Suprapubic skin (tissue), 4 donors: ENCODE results near the gene LGALS4. TPM values are rescaled to one million over a fixed set of nuclear protein-coding genes. Genes with fewer than 3 reads are reported as not detected.
"Not testable (repeated sequence)": the region's sequence is repeated elsewhere in the genome, so short reads cannot be mapped to it uniquely, and the experiment has no call there.

Experiments used
- DNase-seq, 2 donors: peaks; one replicate each; pipeline ENCODE4 v3.0.0-alpha.2; 2019; ENCODE audit warnings: low spot score in 2 of 2
- H3K27ac ChIP-seq: fragments of 200-600 bp; sonication (generic); one replicate; pipeline ENCODE4 v1.5.1; 2019
- H3K27me3 ChIP-seq: fragments of 200-600 bp; sonication (generic); one replicate; pipeline ENCODE4 v1.5.1; 2019
- H3K36me3 ChIP-seq: fragments of 200-600 bp; sonication (generic); one replicate; pipeline ENCODE4 v1.5.1; 2019
- H3K4me1 ChIP-seq: fragments of 200-600 bp; sonication (generic); one replicate; pipeline ENCODE4 v1.5.1; 2019
- H3K4me3 ChIP-seq: fragments of 200-600 bp; sonication (generic); one replicate; pipeline ENCODE4 v1.5.1; 2019; ENCODE audit warnings: mild to moderate bottlenecking
- H3K9me3 ChIP-seq: fragments of 200-600 bp; sonication (generic); one replicate; pipeline ENCODE4 v1.5.1; 2019
- CTCF ChIP-seq, 2 donors: fragments of 200-600 bp in 1 of 2; fragments of 450-650 bp in 1 of 2; sonication (generic) in 1 of 2; IDR thresholded peaks; one replicate each; pipeline ENCODE4 v1.5.1; 2016 to 2019; ENCODE audit warnings: antibody characterized with exemption in 2 of 2, mild to moderate bottlenecking in 1 of 2, moderate library complexity in 1 of 2
- EP300 ChIP-seq: sonication (generic); formaldehyde crosslinking; IDR thresholded peaks from one replicate; pipeline ENCODE4 v1.6.1; 2017; ENCODE audit warnings: antibody characterized with exemption
- POLR2A ChIP-seq, 2 donors: fragments of 450-650 bp; IDR thresholded peaks; one replicate each; pipeline ENCODE4 v1.6.1; 2017; ENCODE audit warnings: antibody characterized with exemption in 2 of 2, mild to moderate bottlenecking in 2 of 2, moderate library complexity in 2 of 2
- POLR2AphosphoS5 ChIP-seq, 3 donors: sonication (generic); formaldehyde crosslinking; IDR thresholded peaks; one replicate each; pipeline ENCODE4 v1.6.1; 2017; ENCODE audit warnings: antibody characterized with exemption in 3 of 3
- WGBS: methylation state at CpG from one replicate; pipeline ENCODE4 v1.1.5; 2018; 5-methylcytosine and 5-hydroxymethylcytosine counted together
- total RNA-seq, 4 donors: library from RNA; depleted of rRNA; stranded (reverse); fragments of >200 nt; gene quantifications; one replicate each; pipeline ENCODE4 v1.1.0, GENCODE V29; 2016

Gene LGALS4
- total RNA-seq, 4 donors from 2014 or later, result 0.39 to 8.2 (median 1.6) TPM

GRCh38 chr19:38801359-38802095 is 11.2 kb downstream of the LGALS4 start:
- TF ChIP-seq POLR2AphosphoS5 (IDR thresholded peaks at IDR 0.05) (no peak), CTCF (IDR thresholded peaks at IDR 0.05) (no peak), POLR2A (IDR thresholded peaks at IDR 0.05) (no peak), EP300 (no peak)

GRCh38 chr19:38800577-38801347 is 12.0 kb downstream of the LGALS4 start:
- no peaks in the 10 kb centered on the region for H3K9me3 ChIP-seq
- no peak overlapping the region for H3K4me3 ChIP-seq
- H3K4me1 ChIP-seq, result peaks cover 8% of the 10 kb centered on the region
- WGBS, result 92% methylated on average over 5 of the region's 5 CpGs
- H3K36me3 ChIP-seq, result no peaks in the 10 kb centered on the region
- TF ChIP-seq EP300 (no peak), POLR2A (IDR thresholded peaks at IDR 0.05) (no peak), CTCF (IDR thresholded peaks at IDR 0.05) (no peak), POLR2AphosphoS5 (IDR thresholded peaks at IDR 0.05) (no peak)
- H3K27me3 ChIP-seq, result no peaks in the 10 kb centered on the region
- DNase-seq, result no peak
- no peak overlapping the region for H3K27ac ChIP-seq

More at GRCh38 chr19:38801359-38802095, 11.2 kb downstream of the LGALS4 start:
- Histone ChIP-seq H3K4me1 (peaks cover 8% of the 10 kb centered on the region), H3K36me3 (no peaks in the 10 kb centered on the region), H3K9me3 (no peaks in the 10 kb centered on the region), H3K27me3 (no peaks in the 10 kb centered on the region), H3K4me3 (no peak overlapping the region), H3K27ac (no peak overlapping the region)
- no peak for DNase-seq
- WGBS, result 95% methylated on average over 12 of the region's 12 CpGs

GRCh38 chr19:38799104-38799503 is 13.6 kb downstream of the LGALS4 start:
- Histone ChIP-seq H3K4me3 (no peak overlapping the region), H3K36me3 (no peaks in the 10 kb centered on the region), H3K4me1 (peaks cover 8% of the 10 kb centered on the region), H3K9me3 (no peaks in the 10 kb centered on the region), H3K27me3 (no peaks in the 10 kb centered on the region), H3K27ac (no peak overlapping the region)
- 89% methylated on average over 10 of the region's 10 CpGs for WGBS
- DNase-seq, result no peak
- TF ChIP-seq CTCF (IDR thresholded peaks at IDR 0.05), result no peak
- TF ChIP-seq POLR2AphosphoS5 (IDR thresholded peaks at IDR 0.05), result no peak
- no peak for TF ChIP-seq EP300
- no peak for TF ChIP-seq POLR2A (IDR thresholded peaks at IDR 0.05)

- not testable (repeated sequence) for H3K9me3 ChIP-seq, H3K27ac ChIP-seq, DNase-seq, H3K36me3 ChIP-seq, H3K4me3 ChIP-seq, H3K27me3 ChIP-seq
- no CpG with 5 or more reads among the region's 33 CpGs for WGBS
- peaks cover 17% of the 10 kb centered on the region for H3K4me1 ChIP-seq
Observed at GRCh38 chr19:38797781-38798180, 15.0 kb downstream of the LGALS4 start.

- H3K27ac ChIP-seq, result no peak overlapping the region
- H3K9me3 ChIP-seq, result no peaks in the 10 kb centered on the region
- no peak for DNase-seq
- H3K4me1 ChIP-seq, result peaks cover 24% of the 10 kb centered on the region
- H3K27me3 ChIP-seq, result no peaks in the 10 kb centered on the region
- 80% methylated on average over 2 of the region's 2 CpGs for WGBS
- no peaks in the 10 kb centered on the region for H3K36me3 ChIP-seq
- TF ChIP-seq CTCF (IDR thresholded peaks at IDR 0.05), result no peak
- TF ChIP-seq POLR2AphosphoS5 (IDR thresholded peaks at IDR 0.05), result no peak
- TF ChIP-seq POLR2A (IDR thresholded peaks at IDR 0.05), result no peak
- TF ChIP-seq EP300, result no peak
- no peak overlapping the region for H3K4me3 ChIP-seq
Observed at GRCh38 chr19:38796154-38796553, 16.6 kb downstream of the LGALS4 start.
